Endothelial cell of umbilical vein (primary cell): ENCODE measurements around the gene CLSTN2.

Source experiments
- CTCF ChIP-seq, 2 donors: IDR thresholded peaks; 1 replicate in 1 of 2; 2 replicates in 1 of 2; pipeline ENCODE4 v1.5.1; 2011; ENCODE audit warnings: low read length in 2 of 2, mild to moderate bottlenecking in 2 of 2, moderate library complexity in 2 of 2, control low read depth in 1 of 2, inconsistent platforms in 1 of 2, low read depth in 1 of 2; ENCODE audit not compliant: insufficient read depth in 1 of 2; ENCODE audit errors: extremely low read depth in 1 of 2
- EZH2 ChIP-seq: IDR thresholded peaks from 2 replicates; pipeline ENCODE4 v1.6.1; 2012; ENCODE audit warnings: borderline replicate concordance, low read depth, mild to moderate bottlenecking, moderate library complexity, low read length, inconsistent platforms; ENCODE audit not compliant: severe bottlenecking
- JUN ChIP-seq: IDR thresholded peaks from 2 replicates; pipeline ENCODE4 v1.6.1; 2011; ENCODE audit warnings: borderline replicate concordance, low read depth; ENCODE audit not compliant: insufficient read length, insufficient read depth
- MAX ChIP-seq: IDR thresholded peaks from 2 replicates; pipeline ENCODE4 v1.6.1; 2011; ENCODE audit not compliant: insufficient read depth, insufficient read length
- MYC ChIP-seq: IDR thresholded peaks from one replicate; pipeline ENCODE4 v1.6.1; 2011; ENCODE audit warnings: mild to moderate bottlenecking, low read depth, low read length
- POLR2A ChIP-seq: IDR thresholded peaks from 2 replicates; pipeline ENCODE4 v1.6.1; 2012; ENCODE audit warnings: low read depth, mild to moderate bottlenecking, control low read depth, low read length

- TF ChIP-seq CTCF (IDR thresholded peaks at IDR 0.05; ENCODE audit: extremely low read depth in 1 of 2, insufficient read depth in 1 of 2, low read depth in 1 of 2, low read length in 2 of 2), result no peak
- TF ChIP-seq POLR2A, result no peak
- TF ChIP-seq MAX, result no peak
- TF ChIP-seq MYC, result no peak
- TF ChIP-seq JUN, result no peak
- TF ChIP-seq EZH2, result no peak
These were observed 649.6 kb downstream of the CLSTN2 start for GRCh38 chr3:140584549-140584948.
